Neural cell (in vitro differentiated cells): ENCODE results near the gene SPEG.

ENCODE experiments used
- CTCF ChIP-seq: fragments of 450-650 bp; IDR thresholded peaks from 2 replicates; pipeline ENCODE4 v1.5.1; 2014; ENCODE audit warnings: antibody characterized with exemption, mild to moderate bottlenecking, moderate library complexity; ENCODE audit not compliant: poor library complexity, severe bottlenecking
- EZH2 ChIP-seq: fragments of 200-600, 300-800 bp; shearing (Covaris generic), sonication (generic); IDR thresholded peaks from 2 replicates; pipeline ENCODE4 v1.6.1; 2014; ENCODE audit warnings: antibody characterized with exemption, low read length, borderline replicate concordance, mild to moderate bottlenecking; ENCODE audit not compliant: insufficient read depth, poor library complexity, severe bottlenecking
- POLR2AphosphoS5 ChIP-seq: IDR thresholded peaks from 2 replicates; pipeline ENCODE4 v1.6.1; 2012
- REST ChIP-seq: IDR thresholded peaks from 2 replicates; pipeline ENCODE4 v1.6.1; 2012; ENCODE audit warnings: borderline replicate concordance
- TAF1 ChIP-seq: IDR thresholded peaks from 2 replicates; pipeline ENCODE4 v1.6.1; 2012; ENCODE audit warnings: low read depth

- TF ChIP-seq CTCF (no peak), EZH2 (no peak), POLR2AphosphoS5 (no peak), TAF1 (no peak), REST (no peak)
Observed at GRCh38 chr2:219545943-219546352, 111.3 kb downstream of the SPEG start.
